SIG-M5 (cell line): Measurements from ENCODE around the gene ARPC1B.

Experiments used
- DNase-seq: peaks from one replicate; lab custom pipeline; 2025; lab: John Stamatoyannopoulos, UW

ARPC1B gene

GRCh38 chr7:99389772-99390171, 15.2 kb downstream of the ARPC1B start:
- no peak for DNase-seq

GRCh38 chr7:99390941-99391602, 16.5 kb downstream of the ARPC1B start:
- no peak for DNase-seq

GRCh38 chr7:99392046-99392445, 17.5 kb downstream of the ARPC1B start:
- DNase-seq, result no peak

- DNase-seq, result no peak
Measured at GRCh38 chr7:99392659-99393354, 18.3 kb downstream of the ARPC1B start.

- DNase-seq, result no peak
Measured at GRCh38 chr7:99393355-99394187, 19.0 kb downstream of the ARPC1B start.

- no peak for DNase-seq
Measured at GRCh38 chr7:99394188-99394502, 19.6 kb downstream of the ARPC1B start.

- DNase-seq, result no peak
Measured at GRCh38 chr7:99395616-99396327, 21.2 kb downstream of the ARPC1B start.

GRCh38 chr7:99396418-99397296, 22.1 kb downstream of the ARPC1B start:
- DNase-seq, result no peak

GRCh38 chr7:99397297-99397983, 22.9 kb downstream of the ARPC1B start:
- DNase-seq, result no peak

GRCh38 chr7:99398891-99399445, 24.4 kb downstream of the ARPC1B start:
- no peak for DNase-seq

GRCh38 chr7:99399597-99399996, 25.1 kb downstream of the ARPC1B start:
- no peak for DNase-seq

- no peak for DNase-seq
Measured at GRCh38 chr7:99402854-99403253, 28.3 kb downstream of the ARPC1B start.

GRCh38 chr7:99403764-99404163, 29.2 kb downstream of the ARPC1B start:
- DNase-seq, result no peak

GRCh38 chr7:99404235-99404976, 29.9 kb downstream of the ARPC1B start:
- DNase-seq, result no peak

GRCh38 chr7:99404977-99405320, 30.4 kb downstream of the ARPC1B start:
- DNase-seq, result no peak

- no peak for DNase-seq
Measured at GRCh38 chr7:99406557-99406956, 32.0 kb downstream of the ARPC1B start.

GRCh38 chr7:99407872-99408378, 33.4 kb downstream of the ARPC1B start:
- no peak for DNase-seq

GRCh38 chr7:99408379-99409191, 34.1 kb downstream of the ARPC1B start, which contains the start of the genes BUD31 and PDAP1:
TSS of gene BUD31 (plus strand) at chr7:99408969. CDS start at chr7:99411093, 2,124 bp downstream.
TSS of gene PDAP1 (minus strand) at chr7:99408597. CDS start at chr7:99408548, 49 bp downstream.
- peak; percentile 73 for DNase-seq

GRCh38 chr7:99409192-99409572, 34.7 kb downstream of the ARPC1B start:
- DNase-seq, result no peak
